ENCODE results near the gene TCF3.

GRCh38 chr19:1591421-1592023 is 60.9 kb downstream of the TCF3 start:
- TF ChIP-seq EZH2phosphoT487 (IDR thresholded peaks at IDR 0.05; ENCODE audit: insufficient read depth, low read depth) (no peak), EZH2 (IDR thresholded peaks at IDR 0.05; ENCODE audit: insufficient read depth, poor library complexity, severe bottlenecking) (no peak)
